Measurements from ENCODE around the gene DVL2.

DVL2 gene

DNA sequence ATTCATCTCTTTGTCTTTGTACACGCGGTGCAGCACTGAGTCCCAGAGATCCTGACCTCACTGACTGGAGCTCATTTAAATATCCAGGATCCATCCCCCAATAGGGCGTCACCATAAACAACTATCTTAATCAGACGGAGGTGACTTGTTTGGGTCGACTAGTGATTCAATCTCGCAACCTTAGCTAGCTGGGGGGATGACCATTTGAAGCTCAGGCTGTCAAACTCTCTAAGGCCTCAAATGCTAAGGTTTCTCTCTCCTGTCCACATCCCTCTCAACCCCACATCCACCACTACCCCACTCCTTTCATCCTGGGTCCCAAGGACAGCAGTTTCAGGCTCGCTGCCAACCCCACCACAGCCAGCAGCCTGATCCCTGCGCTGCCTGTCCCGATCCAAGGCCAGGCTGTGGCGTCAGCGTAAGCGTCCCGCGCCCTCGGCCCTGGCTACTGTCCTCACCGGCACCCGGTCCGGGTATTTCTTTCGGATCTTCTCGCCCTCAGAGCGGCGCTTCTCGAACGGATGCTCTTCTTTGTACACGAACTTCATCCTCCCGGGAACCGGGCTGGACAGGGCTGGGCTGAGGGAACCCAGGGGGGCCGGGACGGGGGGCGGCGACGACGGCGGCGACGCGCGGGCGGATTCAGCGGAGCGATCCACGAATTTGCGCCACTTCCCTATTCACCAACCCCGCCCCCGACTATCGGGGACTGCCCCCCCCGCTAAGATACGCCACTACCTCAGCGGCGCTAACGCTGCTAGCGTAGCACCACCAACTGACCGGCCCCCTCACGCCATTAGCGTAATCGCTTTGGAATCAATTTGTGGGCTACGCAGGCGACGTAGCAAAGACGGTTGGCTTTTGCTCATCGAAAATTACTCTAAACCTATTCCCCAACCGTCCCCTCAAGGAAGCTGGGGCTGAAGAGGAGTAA lies 7.7 kb upstream of the DVL2 start, which contains the start of gene GABARAP (continued):
- TF ChIP-seq ZNF433 (tag by site-specific recombination; IDR thresholded peaks at IDR 0.05; ENCODE audit: low read depth), result no peak
- no peak for TF ChIP-seq HOXD13 (CRISPR knock-in tag; IDR thresholded peaks at IDR 0.05; ENCODE audit: borderline replicate concordance)
- TF ChIP-seq ZNF214 (tag by site-specific recombination; IDR thresholded peaks at IDR 0.05; ENCODE audit: borderline replicate concordance), result no peak
- no peak for TF ChIP-seq ZNF664 (tag by site-specific recombination; IDR thresholded peaks at IDR 0.05)
- peak; percentile 54; the same call in 1 of the 2 replicates for TF ChIP-seq ZNF843 (tag by site-specific recombination; IDR thresholded peaks at IDR 0.05)
- TF ChIP-seq, protein P1, sequence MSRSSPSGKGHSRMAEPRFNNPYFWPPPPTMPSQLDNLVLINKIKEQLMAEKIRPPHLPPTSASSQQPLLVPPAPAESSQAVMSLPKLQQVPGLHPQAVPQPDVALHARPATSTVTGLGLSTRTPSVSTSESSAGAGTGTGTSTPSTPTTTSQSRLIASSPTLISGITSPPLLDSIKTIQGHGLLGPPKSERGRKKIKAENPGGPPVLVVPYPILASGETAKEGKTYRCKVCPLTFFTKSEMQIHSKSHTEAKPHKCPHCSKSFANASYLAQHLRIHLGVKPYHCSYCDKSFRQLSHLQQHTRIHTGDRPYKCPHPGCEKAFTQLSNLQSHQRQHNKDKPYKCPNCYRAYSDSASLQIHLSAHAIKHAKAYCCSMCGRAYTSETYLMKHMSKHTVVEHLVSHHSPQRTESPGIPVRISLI (tag by site-specific recombination; IDR thresholded peaks at IDR 0.05), result no peak
- no peak for TF ChIP-seq MYNN (tag by site-specific recombination; IDR thresholded peaks at IDR 0.05; ENCODE audit: borderline replicate concordance)
- TF ChIP-seq ZNF155 (tag by site-specific recombination; IDR thresholded peaks at IDR 0.05), result no peak
- TF ChIP-seq ZNF426 (tag by site-specific recombination; IDR thresholded peaks at IDR 0.05), result no peak
- TF ChIP-seq SCRT1 (tag by site-specific recombination; IDR thresholded peaks at IDR 0.05; ENCODE audit: borderline replicate concordance), result no peak
- TF ChIP-seq ZNF670 (tag by site-specific recombination; IDR thresholded peaks at IDR 0.05; ENCODE audit: low read depth), result no peak
- peak; percentile 73 for TF ChIP-seq ZEB2 (tag by site-specific recombination; IDR thresholded peaks at IDR 0.05)
- no peak for TF ChIP-seq FEZF1 (tag by site-specific recombination; IDR thresholded peaks at IDR 0.05)
- TF ChIP-seq ZNF621 (tag by site-specific recombination; IDR thresholded peaks at IDR 0.05), result no peak
- TF ChIP-seq ZNF596 (tag by site-specific recombination; IDR thresholded peaks at IDR 0.05), result no peak
- TF ChIP-seq ZNF658 (tag by site-specific recombination; IDR thresholded peaks at IDR 0.05), result no peak
- TF ChIP-seq, protein P2, sequence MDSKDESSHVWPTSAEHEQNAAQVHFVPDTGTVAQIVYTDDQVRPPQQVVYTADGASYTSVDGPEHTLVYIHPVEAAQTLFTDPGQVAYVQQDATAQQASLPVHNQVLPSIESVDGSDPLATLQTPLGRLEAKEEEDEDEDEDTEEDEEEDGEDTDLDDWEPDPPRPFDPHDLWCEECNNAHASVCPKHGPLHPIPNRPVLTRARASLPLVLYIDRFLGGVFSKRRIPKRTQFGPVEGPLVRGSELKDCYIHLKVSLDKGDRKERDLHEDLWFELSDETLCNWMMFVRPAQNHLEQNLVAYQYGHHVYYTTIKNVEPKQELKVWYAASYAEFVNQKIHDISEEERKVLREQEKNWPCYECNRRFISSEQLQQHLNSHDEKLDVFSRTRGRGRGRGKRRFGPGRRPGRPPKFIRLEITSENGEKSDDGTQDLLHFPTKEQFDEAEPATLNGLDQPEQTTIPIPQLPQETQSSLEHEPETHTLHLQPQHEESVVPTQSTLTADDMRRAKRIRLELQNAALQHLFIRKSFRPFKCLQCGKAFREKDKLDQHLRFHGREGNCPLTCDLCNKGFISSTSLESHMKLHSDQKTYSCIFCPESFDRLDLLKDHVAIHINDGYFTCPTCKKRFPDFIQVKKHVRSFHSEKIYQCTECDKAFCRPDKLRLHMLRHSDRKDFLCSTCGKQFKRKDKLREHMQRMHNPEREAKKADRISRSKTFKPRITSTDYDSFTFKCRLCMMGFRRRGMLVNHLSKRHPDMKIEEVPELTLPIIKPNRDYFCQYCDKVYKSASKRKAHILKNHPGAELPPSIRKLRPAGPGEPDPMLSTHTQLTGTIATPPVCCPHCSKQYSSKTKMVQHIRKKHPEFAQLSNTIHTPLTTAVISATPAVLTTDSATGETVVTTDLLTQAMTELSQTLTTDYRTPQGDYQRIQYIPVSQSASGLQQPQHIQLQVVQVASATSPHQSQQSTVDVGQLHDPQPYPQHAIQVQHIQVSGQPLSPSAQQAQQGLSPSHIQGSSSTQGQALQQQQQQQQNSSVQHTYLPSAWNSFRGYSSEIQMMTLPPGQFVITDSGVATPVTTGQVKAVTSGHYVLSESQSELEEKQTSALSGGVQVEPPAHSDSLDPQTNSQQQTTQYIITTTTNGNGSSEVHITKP (tag by site-specific recombination; IDR thresholded peaks at IDR 0.05), result no peak; the same call in 1 of the 2 replicates
- TF ChIP-seq ZNF560 (tag by site-specific recombination; IDR thresholded peaks at IDR 0.05; ENCODE audit: borderline replicate concordance), result no peak
- no peak for TF ChIP-seq MEIS1 (CRISPR knock-in tag; IDR thresholded peaks at IDR 0.05; ENCODE audit: borderline replicate concordance)
- TF ChIP-seq, protein P3, sequence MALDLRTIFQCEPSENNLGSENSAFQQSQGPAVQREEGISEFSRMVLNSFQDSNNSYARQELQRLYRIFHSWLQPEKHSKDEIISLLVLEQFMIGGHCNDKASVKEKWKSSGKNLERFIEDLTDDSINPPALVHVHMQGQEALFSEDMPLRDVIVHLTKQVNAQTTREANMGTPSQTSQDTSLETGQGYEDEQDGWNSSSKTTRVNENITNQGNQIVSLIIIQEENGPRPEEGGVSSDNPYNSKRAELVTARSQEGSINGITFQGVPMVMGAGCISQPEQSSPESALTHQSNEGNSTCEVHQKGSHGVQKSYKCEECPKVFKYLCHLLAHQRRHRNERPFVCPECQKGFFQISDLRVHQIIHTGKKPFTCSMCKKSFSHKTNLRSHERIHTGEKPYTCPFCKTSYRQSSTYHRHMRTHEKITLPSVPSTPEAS (tag by site-specific recombination; IDR thresholded peaks at IDR 0.05), result no peak
- no peak for TF ChIP-seq ZNF341 (tag by site-specific recombination; IDR thresholded peaks at IDR 0.05; ENCODE audit: low read depth)
- TF ChIP-seq ZNF600 (tag by site-specific recombination; IDR thresholded peaks at IDR 0.05), result peak; percentile 62
- no peak for TF ChIP-seq ZNF175 (tag by site-specific recombination; IDR thresholded peaks at IDR 0.05)
- TF ChIP-seq, protein P4, sequence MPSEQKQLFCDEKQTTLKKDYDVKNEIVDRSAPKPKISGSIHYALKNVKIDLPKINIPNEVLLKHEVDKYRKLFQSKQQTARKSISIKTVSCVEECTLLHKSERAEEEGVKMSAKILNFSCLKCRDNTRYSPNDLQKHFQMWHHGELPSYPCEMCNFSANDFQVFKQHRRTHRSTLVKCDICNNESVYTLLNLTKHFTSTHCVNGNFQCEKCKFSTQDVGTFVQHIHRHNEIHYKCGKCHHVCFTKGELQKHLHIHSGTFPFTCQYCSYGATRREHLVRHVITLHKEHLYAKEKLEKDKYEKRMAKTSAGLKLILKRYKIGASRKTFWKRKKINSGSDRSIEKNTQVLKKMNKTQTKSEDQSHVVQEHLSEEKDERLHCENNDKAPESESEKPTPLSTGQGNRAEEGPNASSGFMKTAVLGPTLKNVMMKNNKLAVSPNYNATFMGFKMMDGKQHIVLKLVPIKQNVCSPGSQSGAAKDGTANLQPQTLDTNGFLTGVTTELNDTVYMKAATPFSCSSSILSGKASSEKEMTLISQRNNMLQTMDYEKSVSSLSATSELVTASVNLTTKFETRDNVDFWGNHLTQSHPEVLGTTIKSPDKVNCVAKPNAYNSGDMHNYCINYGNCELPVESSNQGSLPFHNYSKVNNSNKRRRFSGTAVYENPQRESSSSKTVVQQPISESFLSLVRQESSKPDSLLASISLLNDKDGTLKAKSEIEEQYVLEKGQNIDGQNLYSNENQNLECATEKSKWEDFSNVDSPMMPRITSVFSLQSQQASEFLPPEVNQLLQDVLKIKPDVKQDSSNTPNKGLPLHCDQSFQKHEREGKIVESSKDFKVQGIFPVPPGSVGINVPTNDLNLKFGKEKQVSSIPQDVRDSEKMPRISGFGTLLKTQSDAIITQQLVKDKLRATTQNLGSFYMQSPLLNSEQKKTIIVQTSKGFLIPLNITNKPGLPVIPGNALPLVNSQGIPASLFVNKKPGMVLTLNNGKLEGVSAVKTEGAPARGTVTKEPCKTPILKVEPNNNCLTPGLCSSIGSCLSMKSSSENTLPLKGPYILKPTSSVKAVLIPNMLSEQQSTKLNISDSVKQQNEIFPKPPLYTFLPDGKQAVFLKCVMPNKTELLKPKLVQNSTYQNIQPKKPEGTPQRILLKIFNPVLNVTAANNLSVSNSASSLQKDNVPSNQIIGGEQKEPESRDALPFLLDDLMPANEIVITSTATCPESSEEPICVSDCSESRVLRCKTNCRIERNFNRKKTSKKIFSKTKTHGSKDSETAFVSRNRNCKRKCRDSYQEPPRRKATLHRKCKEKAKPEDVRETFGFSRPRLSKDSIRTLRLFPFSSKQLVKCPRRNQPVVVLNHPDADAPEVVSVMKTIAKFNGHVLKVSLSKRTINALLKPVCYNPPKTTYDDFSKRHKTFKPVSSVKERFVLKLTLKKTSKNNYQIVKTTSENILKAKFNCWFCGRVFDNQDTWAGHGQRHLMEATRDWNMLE (tag by site-specific recombination; conservative IDR thresholded peaks at IDR 0.05; ENCODE audit: low read depth), result no peak
- no peak for TF ChIP-seq MZF1 (tag by site-specific recombination; IDR thresholded peaks at IDR 0.05; ENCODE audit: borderline replicate concordance)
- TF ChIP-seq KLF16 (tag by site-specific recombination; IDR thresholded peaks at IDR 0.05), result peak; percentile 88
- TF ChIP-seq OVOL3 (tag by site-specific recombination; IDR thresholded peaks at IDR 0.05), result no peak
- peak; percentile 30; the same call in 1 of the 2 replicates for TF ChIP-seq WT1 (tag by site-specific recombination; IDR thresholded peaks at IDR 0.05)
- TF ChIP-seq KLF9 (tag by site-specific recombination; IDR thresholded peaks at IDR 0.05; ENCODE audit: low read depth), result peak; percentile 86
- TF ChIP-seq ZNF10 (tag by site-specific recombination; IDR thresholded peaks at IDR 0.05), result no peak

Measured in HEK293 (cell line).